Activated B cell treated with CpG ODN at 0.5 μM for 24 hours (primary cell): ENCODE data around the gene KCNK10. TPM values are rescaled to one million over a fixed set of nuclear protein-coding genes. Genes with fewer than 3 reads are reported as not detected.

Experiments
- ATAC-seq: fragments of 200-7000 bp; cut with Tn5 transposase; one replicate; pipeline ENCODE4 v1.10.0; 2021; ENCODE audit warnings: low read depth, mild to moderate bottlenecking, moderate library complexity
- CTCF ChIA-PET: fragments of 350-600 bp; sonication (Branson Sonifier 250); formaldehyde crosslinking; loops from one replicate; lab custom pipeline; 2021; ENCODE audit warnings: antibody characterized with exemption; lab: Charles Lee
- POLR2A ChIA-PET: fragments of 350-600 bp; sonication (Branson Sonifier 250); formaldehyde crosslinking; loops from one replicate; lab custom pipeline; 2021; ENCODE audit warnings: antibody characterized with exemption; lab: Charles Lee
- DNase-seq: peaks from one replicate; pipeline ENCODE4 v3.0.0; 2022
- H3K27ac Mint-ChIP-seq: one replicate; pipeline ENCODE4 v1.8.0; 2020; ENCODE audit warnings: mixed read lengths
- H3K27me3 Mint-ChIP-seq: one replicate; pipeline ENCODE4 v1.8.0; 2021; ENCODE audit warnings: mixed read lengths
- H3K36me3 Mint-ChIP-seq: one replicate; pipeline ENCODE4 v1.8.0; 2021; ENCODE audit warnings: low read depth, mixed read lengths
- H3K4me1 Mint-ChIP-seq: one replicate; pipeline ENCODE4 v1.8.0; 2021; ENCODE audit warnings: mixed read lengths
- H3K4me3 Mint-ChIP-seq: one replicate; pipeline ENCODE4 v1.8.0; 2020; ENCODE audit warnings: mild to moderate bottlenecking, mixed read lengths
- H3K9me3 Mint-ChIP-seq: one replicate; pipeline ENCODE4 v1.8.0; 2020; ENCODE audit warnings: mixed read lengths
- CTCF ChIP-seq: fragments of 200-600 bp; IDR thresholded peaks from one replicate; pipeline ENCODE4 v1.8.0; 2022; ENCODE audit warnings: antibody characterized with exemption, mild to moderate bottlenecking
- intact Hi-C: fragments of 100-400 bp; cut with micrococcal nuclease; formaldehyde crosslinking; loops from one replicate; pipeline ENCODE4 v1.15.1; 2024
- total RNA-seq: library from RNA; stranded (reverse); gene quantifications from 2 replicates; pipeline ENCODE4 v1.2.3, GENCODE V29; 2022

Gene KCNK10
- total RNA-seq, 1 donor from 2014 or later = 0.13 TPM

GRCh38 chr14:88310449-88310848, 12.6 kb downstream of the KCNK10 start:
- peaks cover 10% of the 10 kb centered on the region for H3K27me3 Mint-ChIP-seq
- H3K9me3 Mint-ChIP-seq = peaks cover 6% of the 10 kb centered on the region
- no peaks in the 10 kb centered on the region for H3K36me3 Mint-ChIP-seq
- no peaks in the 10 kb centered on the region for H3K4me1 Mint-ChIP-seq
- POLR2A ChIA-PET = no interaction called here
- CTCF ChIA-PET = no interaction called here
- DNase-seq (no peak), ATAC-seq (no peak)
- H3K27ac Mint-ChIP-seq = no peak overlapping the region
- intact Hi-C loops = no loop called here
- no peak for TF ChIP-seq CTCF
- H3K4me3 Mint-ChIP-seq = no peak overlapping the region

- no peaks in the 10 kb centered on the region for H3K4me1 Mint-ChIP-seq
- DNase-seq (no peak), ATAC-seq (no peak)
- H3K27ac Mint-ChIP-seq = no peak overlapping the region
- intact Hi-C loops = no loop called here
- CTCF ChIA-PET = no interaction called here
- peaks cover 6% of the 10 kb centered on the region for H3K9me3 Mint-ChIP-seq
- TF ChIP-seq CTCF = no peak
- no peaks in the 10 kb centered on the region for H3K36me3 Mint-ChIP-seq
- no peak overlapping the region for H3K4me3 Mint-ChIP-seq
- peaks cover 13% of the 10 kb centered on the region for H3K27me3 Mint-ChIP-seq
- POLR2A ChIA-PET = no interaction called here
Observed at GRCh38 chr14:88310021-88310420, 13.0 kb downstream of the KCNK10 start.

- intact Hi-C loops = no loop called here
- no peaks in the 10 kb centered on the region for H3K4me1 Mint-ChIP-seq
- H3K27ac Mint-ChIP-seq = no peak overlapping the region
- DNase-seq = no peak
- peaks cover 19% of the 10 kb centered on the region for H3K27me3 Mint-ChIP-seq
- no peaks in the 10 kb centered on the region for H3K9me3 Mint-ChIP-seq
- POLR2A ChIA-PET = no interaction called here
- no peak for ATAC-seq
- TF ChIP-seq CTCF = no peak
- CTCF ChIA-PET = no interaction called here
- H3K4me3 Mint-ChIP-seq = no peak overlapping the region
- H3K36me3 Mint-ChIP-seq = no peaks in the 10 kb centered on the region
Observed at GRCh38 chr14:88305528-88306322, 17.3 kb downstream of the KCNK10 start.

- intact Hi-C loops = no loop called here
- DNase-seq (no peak), ATAC-seq (no peak)
- peaks cover 19% of the 10 kb centered on the region for H3K27me3 Mint-ChIP-seq
- no peak overlapping the region for H3K27ac Mint-ChIP-seq
- ChIA-PET CTCF (no interaction called here), POLR2A (no interaction called here)
- no peak for TF ChIP-seq CTCF
- no peak overlapping the region for H3K4me3 Mint-ChIP-seq
- H3K4me1 Mint-ChIP-seq = peaks cover 11% of the 10 kb centered on the region
- no peaks in the 10 kb centered on the region for H3K9me3 Mint-ChIP-seq
- no peaks in the 10 kb centered on the region for H3K36me3 Mint-ChIP-seq
Observed at GRCh38 chr14:88303041-88303440, 20.0 kb downstream of the KCNK10 start.

- DNase-seq (no peak), ATAC-seq (no peak)
- Mint-ChIP-seq H3K4me3 (no peak overlapping the region), H3K36me3 (no peaks in the 10 kb centered on the region), H3K27me3 (peaks cover 20% of the 10 kb centered on the region), H3K27ac (no peak overlapping the region), H3K4me1 (peaks cover 11% of the 10 kb centered on the region), H3K9me3 (no peaks in the 10 kb centered on the region)
- ChIA-PET POLR2A (no interaction called here), CTCF (no interaction called here)
- no peak for TF ChIP-seq CTCF
- intact Hi-C loops = no loop called here
Observed at GRCh38 chr14:88301381-88301780, 21.7 kb downstream of the KCNK10 start.
